Stimulated activated CD4-positive, alpha-beta T cell treated with anti-CD3 and anti-CD28 coated beads, Interleukin-1b, Interleukin-23, amount 100 ng/mL, for 48 hours (primary cell): ENCODE measurements around the gene BTBD9.
A peak's percentile ranks its signal among the peaks of the same experiment; 100 is the strongest.
"Not testable (repeated sequence)": the region's sequence is repeated elsewhere in the genome, so short reads cannot be mapped to it uniquely, and the experiment has no call there.

Experiments used
- DNase-seq: peaks from one replicate; pipeline ENCODE4 v3.0.0-alpha.2; 2020

The BTBD9 gene

DNA sequence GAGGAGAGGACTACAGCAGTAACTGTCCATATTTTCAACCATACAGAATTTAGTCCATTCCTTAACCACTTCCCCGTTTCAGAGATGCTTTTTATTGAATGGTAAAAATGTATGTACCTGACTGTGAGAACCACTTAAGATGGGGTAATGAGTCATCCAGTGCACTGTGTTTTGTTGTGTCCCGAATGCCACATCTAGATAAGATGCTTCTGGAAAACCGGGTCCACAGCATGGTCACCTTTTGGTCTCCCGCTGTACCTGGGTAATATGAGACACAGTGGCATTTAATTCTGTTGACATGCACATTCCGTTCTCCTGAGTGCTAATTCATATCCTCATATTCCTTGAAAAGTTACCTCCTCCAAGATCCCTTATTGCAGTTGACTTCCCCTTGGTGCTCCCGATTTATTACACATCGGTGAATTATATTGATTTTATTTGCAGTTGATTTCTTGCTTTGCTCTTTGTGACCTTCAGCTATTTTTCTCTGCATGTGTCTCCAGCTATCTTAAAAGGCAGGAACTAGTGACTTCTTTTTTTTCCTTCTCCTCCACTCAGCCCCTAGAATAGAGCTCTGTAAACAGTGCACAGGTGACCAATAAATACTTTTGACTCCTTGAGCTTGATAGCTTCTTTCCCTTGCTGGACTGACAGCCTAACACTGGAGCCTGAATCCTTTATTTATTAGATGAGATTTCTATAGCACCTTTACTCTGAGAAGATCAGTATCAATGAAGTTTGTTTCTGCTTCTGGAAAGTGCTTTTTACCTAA, 505.6 kb downstream of the BTBD9 start:
- no peak for DNase-seq

DNA sequence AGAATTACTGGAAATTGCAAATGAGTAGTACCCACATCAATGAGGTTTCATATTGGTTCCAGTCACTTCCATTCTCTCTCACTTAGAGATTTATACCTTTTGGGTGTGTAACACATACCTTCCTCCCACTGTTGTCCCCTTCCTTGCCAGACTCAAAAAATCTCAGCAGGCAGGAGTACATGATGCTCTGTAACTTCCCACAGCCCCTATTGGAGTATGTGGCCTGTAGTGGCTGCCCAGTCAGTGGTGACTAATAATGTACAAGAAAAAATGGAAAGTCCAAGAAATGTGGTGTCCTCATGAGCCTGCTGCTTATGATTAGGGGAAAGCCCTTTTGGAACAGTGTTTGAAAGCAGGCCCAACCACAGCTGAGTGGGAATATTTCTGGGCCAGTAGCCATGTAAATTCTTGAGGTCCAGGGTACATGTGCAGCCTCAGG, 508.2 kb downstream of the BTBD9 start:
- peak; percentile 34 for DNase-seq

DNA sequence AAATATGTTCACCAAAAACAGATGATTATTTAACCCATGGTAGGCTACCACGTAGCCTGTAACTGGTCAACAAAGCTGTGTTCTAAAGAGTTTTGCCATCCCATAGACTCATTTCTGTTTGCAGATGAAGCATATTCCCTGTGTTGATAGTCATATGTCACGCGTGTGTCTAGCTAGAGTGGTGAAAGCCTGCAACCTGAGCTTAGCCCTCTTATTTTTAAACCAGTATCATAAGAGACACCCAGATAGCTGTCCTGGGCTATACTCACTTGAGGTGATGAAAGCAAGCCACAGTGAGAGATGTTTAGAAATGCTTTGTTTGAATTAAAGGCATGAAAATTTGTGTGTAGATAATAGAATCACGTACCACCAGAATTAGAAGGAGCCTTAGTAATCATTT, 512.4 kb downstream of the BTBD9 start:
- DNase-seq = no peak

DNA sequence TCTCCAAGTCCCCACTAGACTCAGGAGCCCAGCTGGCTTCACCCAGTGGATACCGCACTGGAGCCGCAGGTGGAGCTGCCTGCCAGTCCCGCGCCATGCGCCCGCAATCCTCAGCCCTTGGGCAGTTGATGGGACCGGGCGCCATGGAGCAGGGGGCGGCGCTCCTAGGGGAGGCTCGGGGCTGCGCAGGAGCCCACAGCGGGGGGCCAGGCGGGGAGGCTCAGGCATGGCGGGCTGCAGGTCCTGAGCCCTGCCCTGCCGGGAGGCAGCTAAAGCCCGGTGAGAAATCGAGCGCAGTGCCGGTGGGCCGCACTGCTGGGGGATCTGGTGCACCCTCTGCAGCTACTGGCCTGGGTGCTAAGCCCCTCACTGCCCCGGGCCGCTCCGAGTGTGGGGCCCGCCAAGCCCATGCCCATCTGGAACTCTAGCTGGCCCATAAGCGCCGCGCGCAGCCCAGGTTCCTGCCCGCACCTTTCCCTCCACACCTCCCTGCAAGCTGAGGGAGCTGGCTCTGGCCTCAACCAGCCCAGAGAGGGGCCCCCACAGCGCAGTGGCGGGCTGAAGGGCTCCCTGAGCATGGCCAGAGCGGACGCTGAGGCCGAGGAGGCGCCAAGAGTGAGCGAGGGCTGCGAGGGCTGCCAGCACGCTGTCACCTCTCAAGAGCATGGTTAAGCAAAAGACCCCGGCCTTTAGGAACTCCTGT, 515.4 kb downstream of the BTBD9 start:
- DNase-seq = not testable (repeated sequence)

DNA sequence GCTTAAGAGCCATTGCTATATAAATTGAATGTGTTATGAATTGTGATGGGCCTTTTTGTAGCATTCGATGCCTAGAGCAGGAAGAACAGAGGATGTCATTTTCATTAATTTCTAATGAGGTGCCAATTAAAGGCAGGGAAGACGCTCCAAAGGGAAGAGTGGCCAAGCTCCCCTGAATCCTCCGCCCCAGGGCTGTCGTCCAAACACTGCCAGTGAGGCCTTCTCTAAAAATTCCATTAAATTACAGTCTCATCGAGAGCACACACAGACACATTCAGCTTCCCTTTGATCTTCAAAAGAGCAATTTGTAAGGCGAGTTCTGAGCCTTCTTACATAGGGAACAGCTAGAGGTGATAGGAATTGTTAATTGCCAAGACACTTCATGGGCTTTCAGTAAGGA, 520.2 kb downstream of the BTBD9 start:
- DNase-seq = no peak

DNA sequence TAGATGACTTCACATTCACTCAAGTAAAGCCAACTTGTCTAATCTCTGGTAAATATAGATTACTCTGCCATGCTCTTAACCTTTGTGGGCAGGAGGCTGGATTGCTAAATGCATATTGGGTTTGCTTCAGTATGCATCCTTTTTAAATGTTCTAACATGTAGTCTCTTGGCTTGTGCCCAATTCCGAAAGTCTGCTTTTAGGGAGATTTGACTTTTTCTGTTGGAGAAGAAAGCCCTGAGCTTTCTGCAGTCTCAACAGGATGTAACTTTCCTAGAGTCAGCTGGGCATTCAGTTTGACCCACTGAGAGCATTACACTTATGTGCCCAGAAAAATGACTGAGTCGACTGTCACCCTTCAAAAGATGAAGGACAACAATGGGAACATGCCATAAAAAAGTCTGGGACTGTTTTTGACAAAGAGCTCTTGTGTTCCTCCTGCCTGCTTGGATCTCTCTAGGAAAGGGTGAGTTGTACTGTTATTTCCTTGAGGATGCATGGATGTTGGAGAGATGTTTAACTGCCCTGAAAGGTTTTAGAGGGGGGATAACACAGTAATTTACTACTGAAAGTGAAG, 520.9 kb downstream of the BTBD9 start:
- no peak for DNase-seq
